Measurements from ENCODE around the gene MAPK10.

The MAPK10 gene

DNA sequence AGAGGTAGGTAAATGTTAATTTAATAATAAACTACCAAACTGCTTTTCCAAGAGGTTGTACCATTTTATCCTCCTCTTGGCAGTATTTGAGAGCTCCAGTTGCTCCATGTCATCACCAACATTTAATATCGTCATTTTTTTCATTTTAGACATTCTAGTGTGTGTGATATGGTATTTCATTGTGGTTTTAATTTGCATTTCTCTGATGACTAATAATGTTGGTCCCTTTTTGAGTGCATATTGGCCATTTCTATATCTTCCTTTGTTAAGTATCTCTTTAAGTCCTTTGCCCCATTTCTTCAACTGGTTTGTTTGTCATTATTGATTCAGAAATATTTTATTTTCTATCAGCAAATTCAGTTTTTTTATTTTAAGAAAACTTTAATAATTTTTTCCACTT is 88.8 kb downstream of the MAPK10 start:
- DNase-seq, result no peak

- no peak for DNase-seq
These were observed 90.5 kb downstream of the MAPK10 start for GRCh38 chr4:86269354-86269753.

DNA sequence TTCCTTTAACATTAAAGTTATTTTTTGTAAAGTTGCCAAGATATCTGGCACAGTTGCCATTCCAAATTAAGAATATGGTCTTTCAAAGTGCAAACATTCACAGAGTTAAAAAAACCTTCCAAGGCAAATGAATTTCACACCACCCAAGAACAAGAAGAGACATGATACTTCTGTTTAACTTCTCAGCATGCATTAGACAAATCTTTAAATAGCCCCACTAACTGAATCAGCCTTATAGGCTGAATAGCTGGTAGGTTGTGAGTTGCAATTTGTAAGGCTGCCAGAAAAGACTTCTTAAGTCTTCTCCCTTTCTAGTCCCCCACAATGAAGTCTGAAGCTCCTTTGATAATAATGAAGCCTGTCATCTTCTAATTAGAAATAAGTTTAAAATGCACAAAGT is 95.6 kb downstream of the MAPK10 start:
- no peak for DNase-seq

GRCh38 chr4:86261636-86262035 is 98.2 kb downstream of the MAPK10 start:
- no peak for DNase-seq

GRCh38 chr4:86256086-86256485 is 103.8 kb downstream of the MAPK10 start:
- DNase-seq, result no peak

GRCh38 chr4:86250619-86251018 is 109.2 kb downstream of the MAPK10 start:
- DNase-seq, result no peak

- no peak for DNase-seq
These were observed 109.8 kb downstream of the MAPK10 start for GRCh38 chr4:86250006-86250405.

DNA sequence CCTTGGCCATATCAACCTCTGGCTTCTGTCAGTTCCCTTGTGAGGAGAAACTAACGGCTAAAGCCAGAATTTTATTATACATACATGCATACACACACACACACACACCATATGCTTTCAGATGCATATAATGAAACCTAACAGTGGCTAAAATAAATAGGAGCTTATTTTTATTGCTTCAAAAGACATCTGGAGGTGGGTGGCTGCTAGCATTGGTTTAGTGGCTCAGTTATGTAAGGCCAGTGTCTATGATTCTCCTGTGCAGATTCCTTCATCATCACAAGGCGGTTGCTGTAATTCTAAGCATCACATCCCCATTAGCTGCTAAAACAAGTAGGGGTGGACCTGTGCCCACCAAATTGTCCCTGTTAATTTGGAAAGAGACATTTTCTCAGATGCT is 110.8 kb downstream of the MAPK10 start:
- no peak for DNase-seq

DNA sequence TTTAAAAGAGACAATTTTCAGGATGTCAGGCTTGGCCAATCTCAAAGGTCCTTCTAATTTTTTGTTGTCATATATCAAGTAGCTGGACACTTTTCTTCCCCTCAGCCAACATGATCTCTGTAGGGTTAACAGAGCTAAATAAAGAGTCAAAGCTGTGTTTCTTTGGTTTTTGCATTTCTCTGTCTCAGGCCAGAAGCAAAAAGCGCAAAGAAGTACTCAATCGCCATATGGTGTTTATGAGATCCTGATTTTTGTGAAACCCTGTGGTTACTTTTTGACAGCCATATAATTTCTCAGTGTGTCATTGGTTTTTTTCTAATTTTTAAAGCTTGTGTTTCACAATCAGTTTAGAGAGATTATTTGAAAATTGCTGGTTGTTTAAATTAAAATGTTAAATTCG is 111.9 kb downstream of the MAPK10 start:
- DNase-seq, result no peak

DNA sequence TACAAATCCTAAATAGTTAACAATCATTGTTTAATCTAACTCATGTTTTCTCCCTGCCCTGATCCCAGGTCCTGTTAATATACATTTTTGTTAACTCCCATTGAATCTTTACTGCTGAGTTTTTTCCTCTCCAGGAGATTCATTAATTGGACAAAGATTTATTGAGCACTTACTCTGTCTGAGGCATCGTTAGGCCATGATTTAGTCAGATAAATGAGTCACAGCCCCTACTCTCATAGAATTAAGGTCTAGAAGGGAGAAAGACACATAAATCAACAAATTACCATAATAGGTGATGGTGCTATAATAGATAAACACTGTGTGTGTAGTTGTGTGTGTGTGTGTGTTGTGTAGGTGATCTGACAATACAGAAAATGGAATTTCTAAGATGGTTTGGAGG is 112.5 kb downstream of the MAPK10 start:
- DNase-seq, result no peak

DNA sequence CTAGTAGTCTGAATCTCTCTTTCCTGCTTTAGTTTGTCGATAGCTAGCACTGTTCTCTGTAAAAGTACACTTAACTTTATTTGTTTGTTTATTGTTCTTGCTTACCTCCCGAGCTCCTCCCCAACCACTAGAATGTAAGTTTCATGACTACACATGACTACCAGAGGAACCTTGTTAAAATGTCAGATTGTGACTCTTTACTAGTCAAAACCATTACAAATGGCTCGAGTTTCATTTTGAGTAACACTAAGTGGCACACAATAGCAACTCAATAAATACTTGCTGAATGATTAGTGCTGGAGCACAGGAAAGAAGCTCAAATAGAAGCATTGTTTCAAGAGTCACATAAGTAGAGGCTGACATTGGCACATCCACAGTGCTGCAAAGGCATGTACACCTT is 116.1 kb downstream of the MAPK10 start:
- no peak for DNase-seq

DNA sequence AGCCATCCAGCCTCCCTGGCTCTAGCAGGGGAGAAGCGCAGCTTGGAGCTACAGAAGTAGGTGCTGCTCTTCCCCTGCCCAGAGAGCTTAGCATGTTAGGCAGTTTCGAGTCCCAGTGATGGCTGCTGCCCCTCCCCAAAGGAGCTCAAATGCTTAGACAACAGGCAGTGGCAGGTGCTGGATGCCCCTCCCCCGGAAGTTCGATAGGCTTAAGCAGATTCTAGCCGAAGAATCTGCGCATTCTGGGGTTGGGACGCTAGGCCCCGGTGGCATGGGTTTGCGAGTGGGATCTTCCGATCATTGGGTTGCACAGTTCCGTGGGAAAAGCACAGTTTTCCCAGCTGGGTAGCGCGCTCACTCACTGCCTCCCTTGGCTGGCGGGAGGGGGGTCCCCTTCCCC is 117.2 kb downstream of the MAPK10 start:
- no peak for DNase-seq

GRCh38 chr4:86235549-86235948 is 124.3 kb downstream of the MAPK10 start:
- DNase-seq, result no peak

GRCh38 chr4:86233681-86234080 is 126.2 kb downstream of the MAPK10 start:
- DNase-seq, result no peak

DNA sequence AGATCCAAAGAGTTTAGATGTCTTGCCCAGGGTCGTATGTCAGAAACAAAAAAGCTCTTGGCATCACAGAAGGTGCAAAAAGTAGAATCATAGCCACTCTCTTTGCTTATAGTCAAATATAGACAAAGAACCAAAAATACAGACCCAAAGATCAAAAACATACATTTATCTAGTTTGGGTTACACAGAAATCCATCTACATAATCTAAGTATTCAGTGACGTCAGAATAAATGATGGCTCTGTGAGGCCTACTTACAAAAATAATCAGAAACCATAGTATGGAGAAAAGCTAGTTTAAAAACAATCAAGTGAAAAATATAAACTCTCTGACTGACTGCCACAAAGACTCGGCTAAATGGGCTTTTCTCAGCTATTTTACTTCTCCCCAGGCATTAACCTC is 126.8 kb downstream of the MAPK10 start:
- no peak for DNase-seq

DNA sequence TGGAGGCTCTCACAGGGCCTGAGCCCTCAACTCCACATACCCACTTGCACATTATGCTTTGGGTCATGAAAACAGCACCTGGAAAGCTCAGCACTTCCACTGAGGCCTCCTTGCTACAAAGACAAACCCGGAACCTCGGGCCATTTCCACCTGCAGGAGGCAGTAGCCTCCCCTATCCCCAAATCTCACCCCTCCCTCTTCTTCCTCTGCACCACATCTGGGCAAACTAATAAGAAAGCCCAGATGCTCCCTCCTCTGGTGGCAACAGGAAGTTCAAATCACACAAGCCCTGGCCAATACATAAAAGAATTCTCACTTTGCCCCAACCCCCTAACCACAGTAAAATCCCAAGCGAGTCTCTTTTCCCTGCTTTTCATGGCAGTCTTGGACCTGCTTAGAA is 136.4 kb downstream of the MAPK10 start:
- DNase-seq, result no peak

DNA sequence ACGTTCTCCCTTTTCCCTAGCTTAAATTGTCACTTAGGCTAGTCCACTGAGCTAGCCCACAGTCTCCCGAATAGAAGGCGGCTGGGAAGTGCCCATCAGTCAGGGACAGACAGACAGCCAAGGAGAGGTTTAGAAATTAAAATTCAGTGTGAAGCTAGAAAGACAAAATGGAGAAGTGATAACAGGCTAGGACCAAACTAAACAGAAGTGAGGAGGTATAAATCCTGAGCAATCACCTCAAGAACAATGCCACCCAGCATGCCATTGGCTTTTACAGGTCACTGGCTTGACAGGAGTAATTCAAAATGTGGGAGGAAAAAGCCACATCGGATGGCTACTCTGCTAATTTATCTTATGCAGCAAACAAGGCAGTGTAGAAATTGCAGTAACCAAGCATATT is 138.9 kb downstream of the MAPK10 start:
- no peak for DNase-seq

DNA sequence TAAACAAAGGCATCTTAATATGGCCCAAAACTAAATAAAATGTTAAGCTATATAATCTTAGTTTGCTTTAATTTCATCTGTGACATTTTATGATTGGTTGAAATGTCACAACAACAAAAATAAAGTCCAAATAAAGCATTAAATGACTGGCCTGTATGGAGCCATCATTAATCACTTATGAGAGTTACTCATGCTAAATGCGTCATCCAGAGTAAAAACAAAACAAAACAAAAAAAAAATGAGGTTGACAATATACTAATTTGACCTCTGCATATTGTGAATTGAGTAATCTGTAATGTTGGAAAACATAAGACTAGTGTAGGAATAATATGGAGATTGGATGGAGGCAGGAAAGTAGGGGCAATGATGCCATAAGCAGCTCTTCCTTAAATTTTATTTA is 139.7 kb downstream of the MAPK10 start:
- DNase-seq, result no peak

DNA sequence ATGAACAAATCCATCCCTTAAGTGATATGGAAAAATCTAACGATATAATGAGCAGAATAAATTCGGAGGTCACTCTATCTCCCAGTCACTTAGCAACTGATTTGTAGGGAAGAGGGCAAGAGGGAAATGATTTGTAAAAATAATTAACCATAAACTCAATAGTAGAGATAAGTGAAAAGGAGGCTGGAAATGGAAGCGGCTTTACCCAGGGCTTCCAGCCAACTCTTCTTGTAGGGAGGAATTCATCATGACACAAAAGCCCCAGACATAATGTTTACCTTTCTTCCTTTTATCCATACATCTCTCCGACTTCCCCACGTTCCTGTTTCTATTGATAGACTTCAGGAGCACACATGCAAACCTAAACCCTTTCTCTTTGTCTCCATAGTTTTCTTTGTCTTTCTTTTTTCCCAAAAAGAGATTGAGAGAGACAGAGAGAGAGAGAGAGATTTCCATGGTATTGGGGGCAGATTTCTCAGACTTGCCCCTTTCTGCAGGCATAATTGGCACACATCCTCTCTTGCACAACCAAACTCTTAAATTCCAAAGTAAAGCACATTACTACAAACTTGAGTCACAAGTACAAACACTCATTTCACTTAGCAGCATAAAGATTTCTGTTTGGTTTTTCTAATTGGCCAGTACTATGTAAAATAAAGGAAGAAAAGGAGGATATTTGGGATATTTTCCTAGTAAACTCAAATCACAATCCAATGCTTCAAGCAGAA is 140.9 kb downstream of the MAPK10 start:
- DNase-seq, result no peak

- no peak for DNase-seq
These were observed 156.7 kb downstream of the MAPK10 start for GRCh38 chr4:86203176-86203575.

DNA sequence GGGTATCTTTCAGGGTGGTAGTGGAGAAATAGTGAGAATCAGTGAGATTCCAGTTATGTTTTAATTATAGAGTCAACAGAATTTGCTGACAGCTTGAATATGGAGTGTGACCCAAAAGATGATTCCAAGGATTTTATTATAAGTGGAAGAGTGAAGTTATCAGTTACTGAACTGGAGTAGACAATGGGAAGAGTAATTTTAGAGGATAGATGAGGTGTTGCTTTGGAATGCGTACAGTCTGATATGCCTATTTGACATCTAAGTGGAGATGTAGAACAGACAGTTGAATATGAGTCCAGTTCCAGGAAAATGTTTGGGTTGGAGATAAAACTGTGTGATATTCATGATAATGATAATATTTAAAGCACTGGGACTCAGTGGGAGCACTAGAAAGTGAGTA is 174.2 kb downstream of the MAPK10 start:
- no peak for DNase-seq

DNA sequence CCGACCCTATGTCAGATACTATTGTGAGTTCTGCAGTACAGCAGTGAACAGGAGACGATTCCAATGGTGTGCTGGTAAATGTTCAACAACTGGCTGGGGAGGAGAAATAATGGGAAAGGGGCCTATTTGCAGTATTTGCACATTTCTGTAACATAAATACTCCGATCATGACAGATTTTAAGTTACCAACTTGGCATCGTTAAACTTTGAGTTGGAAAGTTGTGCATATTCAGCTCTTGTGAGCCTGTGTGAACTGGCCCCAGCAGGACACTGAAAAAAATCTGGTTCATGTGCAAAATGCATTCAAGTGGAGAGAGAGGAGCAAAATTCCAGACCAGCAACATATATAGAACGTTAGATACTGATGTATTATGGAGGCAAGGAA is 175.0 kb downstream of the MAPK10 start:
- no peak for DNase-seq

GRCh38 chr4:86184216-86184900 is 175.5 kb downstream of the MAPK10 start:
- no peak for DNase-seq

GRCh38 chr4:86181585-86181984 is 178.3 kb downstream of the MAPK10 start:
- DNase-seq, result no peak

DNA sequence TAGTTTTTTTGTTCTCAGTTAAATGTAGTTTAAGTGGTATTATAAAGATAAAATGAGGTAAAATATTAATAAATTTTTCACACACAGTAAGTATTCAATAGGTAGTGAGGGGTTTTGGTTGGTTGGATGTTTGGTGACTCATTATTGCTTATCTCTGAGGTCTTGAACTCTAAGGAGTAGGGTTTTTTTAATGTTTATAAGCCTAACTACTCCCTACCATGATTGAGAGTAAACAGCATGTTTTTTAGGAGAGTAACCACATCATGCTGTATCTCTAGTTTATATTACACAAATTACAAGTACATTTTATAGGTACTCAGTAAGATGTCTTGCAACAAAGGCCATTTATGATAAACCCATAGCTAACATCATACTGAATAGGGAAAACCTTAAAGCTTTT is 181.6 kb downstream of the MAPK10 start:
- DNase-seq, result no peak

Data from stimulated activated CD4-positive, alpha-beta T cell treated with anti-CD3 and anti-CD28 coated beads, Interleukin-2, amount 100 ng/mL, for 48 hours (primary cell).